Ishikawa (cell line): Measurements from ENCODE around the gene PRX.

Source experiments
- CEBPB ChIP-seq: IDR thresholded peaks from 2 replicates; pipeline ENCODE4 v1.6.1; 2012
- EP300 ChIP-seq: IDR thresholded peaks from 2 replicates; pipeline ENCODE4 v1.6.1; 2012; ENCODE audit warnings: borderline replicate concordance
- FOXM1 ChIP-seq: IDR thresholded peaks from 2 replicates; pipeline ENCODE4 v1.6.1; 2012; ENCODE audit warnings: low read depth, borderline replicate concordance
- MAX ChIP-seq: IDR thresholded peaks from 2 replicates; pipeline ENCODE4 v1.6.1; 2012
- NFIC ChIP-seq: IDR thresholded peaks from 2 replicates; pipeline ENCODE4 v1.6.1; 2012
- RAD21 ChIP-seq: IDR thresholded peaks from 2 replicates; pipeline ENCODE4 v1.6.1; 2012; ENCODE audit warnings: low read depth
- REST ChIP-seq: IDR thresholded peaks from 2 replicates; pipeline ENCODE4 v1.6.1; 2012; ENCODE audit warnings: low read depth, mild to moderate bottlenecking
- TAF1 ChIP-seq: IDR thresholded peaks from 2 replicates; pipeline ENCODE4 v1.6.1; 2012; ENCODE audit warnings: low read depth, mild to moderate bottlenecking
- TCF12 ChIP-seq: IDR thresholded peaks from 2 replicates; pipeline ENCODE4 v1.6.1; 2012; ENCODE audit warnings: low read depth
- USF1 ChIP-seq: IDR thresholded peaks from 2 replicates; pipeline ENCODE4 v1.6.1; 2012
- YY1 ChIP-seq: IDR thresholded peaks from 2 replicates; pipeline ENCODE4 v1.6.1; 2012; ENCODE audit warnings: low read depth

GRCh38 chr19:40365010-40365409 lies 48.2 kb downstream of the PRX start:
- TF ChIP-seq EP300 (no peak), USF1 (no peak), TAF1 (no peak), MAX (no peak), YY1 (no peak), RAD21 (no peak), REST (no peak), NFIC (no peak), FOXM1 (no peak), TCF12 (no peak), CEBPB (no peak)
